Left ventricle myocardium superior (tissue), 1 donor: Measurements from ENCODE around the gene CIRBP. TPM values are rescaled to one million over a fixed set of nuclear protein-coding genes. Genes with fewer than 3 reads are reported as not detected.

Source experiments
- ATAC-seq: fragments of 200-7000 bp; cut with Tn5 transposase; one replicate; pipeline ENCODE4 v1.9.1; 2020; ENCODE audit warnings: mild to moderate bottlenecking, moderate library complexity
- DNase-seq: peaks from one replicate; pipeline ENCODE4 v3.0.0-alpha.2; 2020
- intact Hi-C: fragments of 100-400 bp; cut with micrococcal nuclease; formaldehyde crosslinking; loops from one replicate; pipeline ENCODE4 v1.11.0; 2022
- total RNA-seq: library from RNA; stranded (reverse); fragmentation: NEBNext Ultra II Directional; extraction: Animal tissue kit (Norgen Biotek cat#: 25700); gene quantifications from one replicate; pipeline ENCODE4 v1.2.1, GENCODE V29; 2021
- donor health status: DM: no; HTN: yes; CAD: no; lungs with severe emphysema.

CIRBP gene
- total RNA-seq, 1 donor from 2014 or later, result 248 TPM

- intact Hi-C loops, result no loop called here
- ATAC-seq (peak; percentile 1), DNase-seq (no peak)
Observed at GRCh38 chr19:1274852-1275259, 5.7 kb downstream of the CIRBP start.

GRCh38 chr19:1275260-1275975 lies 6.3 kb downstream of the CIRBP start, which contains the start of gene FAM174C:
TSS of gene FAM174C (plus strand) at chr19:1275530. CDS start at chr19:1275550, 20 bp downstream.
- intact Hi-C loops, result no loop called here
- peak; percentile 81 for ATAC-seq
- peak; percentile 97 for DNase-seq

GRCh38 chr19:1275976-1276627 lies 7.0 kb downstream of the CIRBP start:
- intact Hi-C loops, result no loop called here
- DNase-seq (peak; percentile 74), ATAC-seq (peak; percentile 0)

- ATAC-seq (no peak), DNase-seq (no peak)
- intact Hi-C loops, result no loop called here
Observed at GRCh38 chr19:1276628-1277022, 7.5 kb downstream of the CIRBP start.

GRCh38 chr19:1277061-1277460 lies 7.9 kb downstream of the CIRBP start:
- intact Hi-C loops, result no loop called here
- no peak for DNase-seq
- ATAC-seq, result no peak

- no peak for ATAC-seq
- intact Hi-C loops, result no loop called here
- DNase-seq, result no peak
Observed at GRCh38 chr19:1278074-1278473, 8.9 kb downstream of the CIRBP start.

GRCh38 chr19:1278713-1279660 lies 9.9 kb downstream of the CIRBP start:
- intact Hi-C loops, result no loop called here
- DNase-seq (no peak), ATAC-seq (no peak)

- DNase-seq, result peak; percentile 89
- peak; percentile 24 for ATAC-seq
- intact Hi-C loops, result no loop called here
Observed at GRCh38 chr19:1279782-1280341, 10.7 kb downstream of the CIRBP start.

GRCh38 chr19:1280636-1281568 lies 11.8 kb downstream of the CIRBP start:
- no peak for DNase-seq
- intact Hi-C loops, result no loop called here
- no peak for ATAC-seq

- ATAC-seq (no peak), DNase-seq (no peak)
- intact Hi-C loops, result no loop called here
Observed at GRCh38 chr19:1281569-1282287, 12.6 kb downstream of the CIRBP start.

GRCh38 chr19:1282588-1283206 lies 13.6 kb downstream of the CIRBP start:
- intact Hi-C loops, result no loop called here
- DNase-seq (no peak), ATAC-seq (no peak)

- no peak for ATAC-seq
- intact Hi-C loops, result no loop called here
- DNase-seq, result no peak
Observed at GRCh38 chr19:1283207-1283916, 14.2 kb downstream of the CIRBP start.

- intact Hi-C loops, result no loop called here
- no peak for DNase-seq
- no peak for ATAC-seq
Observed at GRCh38 chr19:1283917-1284292, 14.8 kb downstream of the CIRBP start.

GRCh38 chr19:1284293-1284978 lies 15.3 kb downstream of the CIRBP start:
- no peak for ATAC-seq
- intact Hi-C loops, result no loop called here

GRCh38 chr19:1284979-1285736 lies 16.0 kb downstream of the CIRBP start:
- DNase-seq (no peak), ATAC-seq (no peak)
- intact Hi-C loops, result no loop called here

More at GRCh38 chr19:1284293-1284978, 15.3 kb downstream of the CIRBP start:
- no peak for DNase-seq
